Fibroblast of skin of left biceps (primary cell): ENCODE data around the gene AGPAT3.

Experiments
- DNase-seq, 2 experiments: peaks; one replicate each; pipeline ENCODE4 v3.0.0-alpha.2; 2013; ENCODE audit warnings: low read depth in 2 of 2

AGPAT3 gene

DNA sequence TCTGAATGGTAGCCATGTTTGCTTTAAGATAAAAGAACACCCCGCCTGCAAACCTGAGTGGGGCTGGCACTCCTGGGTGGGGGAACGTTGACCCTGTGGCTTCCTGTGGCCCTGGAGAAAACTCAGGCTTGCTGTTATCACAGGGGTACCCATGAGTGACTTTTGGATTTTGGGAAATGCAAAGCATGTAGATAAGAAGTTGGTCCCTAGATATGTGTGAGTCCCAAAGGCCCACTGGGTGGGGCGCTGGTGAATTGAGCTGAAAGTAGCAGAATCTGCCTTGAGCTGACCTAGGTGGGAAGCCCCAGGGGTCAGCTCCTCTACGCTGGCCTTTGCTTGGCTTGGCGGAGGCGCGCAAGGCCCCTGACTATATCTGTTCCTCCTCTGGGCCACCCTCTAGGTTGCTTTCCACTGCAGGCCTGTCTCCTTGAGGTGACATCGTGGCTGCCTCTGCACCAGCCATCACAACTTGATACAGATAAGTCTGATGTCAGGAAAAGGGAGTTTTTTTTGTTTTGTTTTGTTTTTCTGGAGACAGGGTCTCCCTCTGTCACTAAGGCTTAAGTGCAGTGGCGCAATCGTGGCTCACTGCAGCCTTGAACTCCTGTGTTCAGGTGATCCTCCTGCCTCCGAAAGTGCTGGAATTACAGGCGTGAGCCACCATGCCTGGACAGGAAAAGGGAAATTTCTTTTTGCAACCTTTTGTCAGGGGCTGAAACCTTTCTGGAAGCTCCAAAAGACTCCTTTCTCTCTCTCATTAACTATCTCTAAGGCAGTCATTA, 72.2 kb downstream of the AGPAT3 start:
- no peak for DNase-seq

DNA sequence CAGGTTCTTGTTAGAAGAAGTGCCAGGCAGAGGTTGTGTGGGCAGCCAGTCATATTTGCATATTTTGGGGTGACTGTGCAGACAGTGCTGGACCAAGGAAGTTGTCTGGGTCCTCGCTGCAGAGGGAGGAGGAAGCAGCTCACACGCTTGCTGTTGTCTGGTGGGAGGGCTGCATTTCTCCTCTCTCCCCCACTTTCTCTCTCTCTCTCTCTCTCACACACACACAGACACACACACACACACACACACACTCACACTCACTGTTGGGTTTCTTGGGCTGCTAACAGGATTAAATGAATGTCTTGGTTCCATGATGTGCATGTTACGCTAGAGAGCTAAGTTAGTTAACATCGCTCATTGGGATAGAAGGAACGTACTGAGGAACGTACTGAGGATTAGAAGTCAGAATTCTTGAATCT, 72.9 kb downstream of the AGPAT3 start:
- DNase-seq = no peak

DNA sequence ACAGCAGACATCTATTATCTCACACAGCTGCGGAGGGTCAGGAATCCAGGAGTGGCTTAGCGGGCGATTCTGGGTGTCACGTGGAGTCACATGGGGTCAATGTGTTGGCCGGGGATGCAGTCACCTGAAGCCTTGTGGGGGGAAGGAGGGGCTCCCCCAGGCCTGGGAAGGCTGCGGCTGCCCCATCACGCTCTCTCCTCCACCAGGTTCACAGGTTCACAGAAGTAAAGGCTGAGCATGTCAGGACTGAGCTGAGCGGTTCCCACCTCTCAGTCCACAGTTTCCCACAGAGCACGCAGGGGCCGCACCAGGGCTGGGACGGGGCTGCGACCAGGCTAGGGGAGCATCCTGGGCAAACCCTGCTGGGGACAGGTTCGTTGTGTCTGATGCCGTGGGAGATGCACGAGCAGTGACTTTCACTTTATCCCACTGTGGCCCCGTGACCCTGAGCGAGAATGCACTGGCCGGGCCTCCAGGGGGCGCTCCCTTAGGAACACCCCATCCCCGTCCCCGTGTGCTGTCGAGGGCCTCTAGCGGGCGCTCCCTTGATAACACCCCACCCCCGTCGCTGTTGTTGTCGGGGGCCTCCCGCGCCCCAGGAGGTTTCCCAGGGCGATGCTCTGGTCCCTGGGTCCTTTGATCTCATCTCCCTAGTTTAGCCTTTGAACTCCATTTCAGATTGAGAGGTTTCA, 73.9 kb downstream of the AGPAT3 start:
- peak; percentile 8 to 10 for DNase-seq

DNA sequence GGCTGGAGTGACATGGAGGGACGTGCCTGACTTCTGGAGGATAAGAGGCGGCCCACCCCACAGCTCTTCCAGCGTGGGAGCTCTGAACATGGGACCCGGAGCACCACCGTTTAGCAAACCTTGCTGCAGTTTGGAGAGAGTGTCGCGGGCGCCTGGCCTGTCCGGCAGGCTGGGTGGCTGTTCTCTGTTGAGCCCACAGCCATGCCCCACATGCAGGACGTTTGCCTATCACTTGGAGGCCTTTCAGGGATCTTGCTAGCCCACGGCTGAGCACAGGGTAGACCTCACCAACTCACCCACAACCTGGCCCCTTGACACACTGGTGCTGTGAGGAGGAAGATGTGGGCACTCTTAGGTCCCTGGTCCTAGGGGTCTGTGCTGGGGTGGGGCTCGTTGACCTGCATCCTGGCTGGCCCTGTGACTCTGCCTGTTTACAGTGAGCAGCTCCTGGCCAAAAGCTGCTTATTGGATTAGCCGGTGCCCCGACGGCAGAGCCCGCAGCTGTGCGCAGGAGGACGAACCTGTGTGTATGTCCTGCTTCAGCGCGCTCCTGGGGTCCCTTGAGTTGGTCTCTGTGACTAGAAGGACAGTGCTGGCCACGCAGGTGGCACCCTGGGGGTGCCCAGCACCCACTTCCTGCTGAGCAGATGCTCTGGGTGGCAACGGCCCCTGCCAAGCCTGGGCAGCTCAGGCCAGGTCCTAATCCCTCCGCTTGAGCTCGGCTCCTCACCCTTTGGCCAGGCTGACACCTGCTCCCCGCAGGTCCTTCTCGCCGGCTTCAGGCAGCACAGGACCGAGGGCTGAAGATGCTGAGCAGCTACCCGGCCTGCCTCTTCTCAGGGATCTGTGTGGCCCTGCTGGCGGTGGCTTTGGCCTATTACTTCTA, 74.7 kb downstream of the AGPAT3 start:
- DNase-seq = no peak

DNA sequence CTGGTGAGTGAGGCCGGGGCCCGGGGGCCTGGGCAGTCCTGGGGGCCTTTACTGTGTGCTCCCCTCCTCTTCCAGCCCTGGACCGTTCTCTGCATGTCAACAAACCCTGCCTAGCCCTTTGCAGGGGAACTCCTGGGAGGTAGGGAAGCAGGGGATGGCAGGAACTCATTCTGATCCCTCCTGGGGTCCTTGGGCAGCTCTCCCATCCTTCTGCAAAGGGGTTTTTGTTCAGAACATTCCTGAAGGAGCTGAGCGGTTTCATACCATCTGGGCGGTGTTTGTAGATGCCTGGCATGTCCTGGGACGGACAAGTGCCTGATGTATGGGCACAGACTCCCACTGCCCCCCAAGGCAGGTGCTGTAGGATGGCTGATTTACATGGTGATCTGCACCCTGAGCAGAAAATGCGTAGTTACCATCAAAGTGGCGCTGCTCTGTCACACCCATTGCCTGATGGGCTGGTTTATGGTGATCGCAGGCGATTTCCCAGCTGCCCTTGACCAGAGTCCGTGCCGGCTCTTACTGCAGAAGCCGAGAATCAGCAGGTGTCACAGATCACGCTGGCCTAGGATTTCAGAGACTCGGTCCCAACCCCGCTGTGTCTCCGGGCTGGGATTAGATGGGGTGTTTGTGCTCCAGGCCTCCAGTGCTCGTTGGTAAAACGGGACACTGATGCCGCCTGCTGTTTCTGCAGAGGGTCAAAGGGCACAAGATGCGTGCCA, 75.5 kb downstream of the AGPAT3 start:
- no peak for DNase-seq

DNA sequence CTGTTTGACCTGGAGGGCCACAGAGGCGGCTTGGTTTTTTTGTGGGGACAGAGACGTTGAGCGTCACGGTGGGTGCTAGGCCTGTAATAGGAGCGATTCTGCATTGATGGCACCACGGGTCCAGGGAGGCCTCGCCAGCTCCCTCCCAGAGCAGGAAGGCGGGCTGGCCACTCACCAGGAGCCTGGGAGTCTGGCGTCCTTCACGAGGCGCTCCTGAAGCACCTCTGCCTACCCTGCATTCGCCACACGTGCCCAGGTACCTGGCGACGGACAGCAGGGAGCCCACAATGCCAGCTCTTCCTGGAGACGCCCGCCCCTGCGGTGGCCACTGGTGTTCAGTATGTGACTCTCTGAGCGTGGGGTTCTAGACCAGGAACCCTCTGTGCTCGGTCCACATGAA, 77.2 kb downstream of the AGPAT3 start:
- no peak for DNase-seq

DNA sequence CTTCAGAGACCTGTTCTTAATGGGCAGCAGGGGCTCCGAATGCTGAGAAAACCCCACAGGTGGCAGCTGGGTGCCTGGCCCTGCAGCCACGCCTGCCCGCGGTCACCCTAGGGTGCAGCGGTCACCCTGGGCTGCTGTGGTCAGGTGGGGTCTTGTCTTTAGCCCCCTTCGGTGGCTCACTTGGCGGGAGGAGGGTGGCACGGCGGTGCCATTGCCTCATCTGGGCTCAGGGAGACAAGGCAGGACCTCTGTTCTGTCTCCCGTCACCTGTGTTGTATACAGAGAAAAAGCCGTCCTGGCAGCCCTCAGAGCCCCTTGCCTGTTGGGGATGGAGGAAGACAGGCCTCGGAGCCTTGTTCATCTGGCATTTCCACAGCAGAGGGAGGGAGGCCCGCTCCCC, 77.6 kb downstream of the AGPAT3 start:
- DNase-seq = no peak

DNA sequence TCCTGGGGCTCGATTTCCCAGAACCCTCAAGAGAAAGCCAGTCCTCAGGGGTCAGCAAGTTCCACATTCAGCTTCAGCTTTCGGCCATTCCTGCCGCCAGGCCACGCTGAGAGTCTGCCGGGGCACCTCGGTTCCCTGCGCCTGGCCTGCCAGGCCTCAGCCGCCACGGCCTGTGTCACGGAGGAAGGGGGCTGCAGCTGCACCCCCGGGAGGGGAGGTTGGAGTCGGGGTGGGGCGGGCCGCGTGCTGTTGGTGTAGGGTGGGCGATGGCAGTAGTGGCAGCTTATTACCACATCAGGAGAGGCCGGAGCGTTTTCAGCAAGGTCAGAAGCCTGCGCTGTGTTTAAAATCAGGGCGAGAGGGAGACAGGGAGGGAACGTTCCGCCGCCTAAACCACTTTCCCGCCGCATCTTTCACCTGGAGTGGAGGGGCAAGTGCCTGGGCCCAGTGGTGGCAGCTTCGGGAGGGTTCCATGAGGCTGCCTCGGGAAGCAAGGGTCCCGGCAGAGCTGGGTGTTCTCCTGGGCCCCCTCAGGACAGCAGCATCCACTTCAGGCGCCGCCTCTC, 78.6 kb downstream of the AGPAT3 start:
- no peak for DNase-seq

DNA sequence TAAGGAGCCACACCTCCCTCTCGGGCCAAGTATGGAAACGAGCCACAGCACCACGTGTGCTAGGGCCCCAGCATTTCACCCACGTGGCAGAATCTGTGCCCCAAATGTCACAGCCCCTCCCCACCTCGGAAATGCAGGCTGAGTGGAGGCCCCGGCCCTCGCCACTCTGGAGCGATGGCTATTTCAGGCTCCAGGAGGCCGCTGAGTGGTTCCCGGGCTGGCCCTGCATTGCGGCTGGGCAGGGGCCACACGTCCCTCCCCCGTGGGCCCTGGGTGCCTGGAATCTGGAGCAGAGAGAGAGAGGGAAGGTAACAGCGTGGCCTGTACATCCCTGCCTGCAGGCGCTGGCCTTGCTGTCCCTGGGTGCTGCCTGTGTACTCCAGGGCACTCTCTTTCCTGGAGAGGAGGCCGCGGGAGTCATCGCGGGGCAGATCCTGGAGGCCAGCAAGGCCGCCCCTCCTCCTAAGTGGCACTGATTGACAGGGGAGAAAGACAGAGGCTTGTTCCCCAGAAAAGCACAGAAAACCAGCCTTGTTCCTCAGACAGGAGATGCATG, 79.1 kb downstream of the AGPAT3 start:
- DNase-seq = no peak

DNA sequence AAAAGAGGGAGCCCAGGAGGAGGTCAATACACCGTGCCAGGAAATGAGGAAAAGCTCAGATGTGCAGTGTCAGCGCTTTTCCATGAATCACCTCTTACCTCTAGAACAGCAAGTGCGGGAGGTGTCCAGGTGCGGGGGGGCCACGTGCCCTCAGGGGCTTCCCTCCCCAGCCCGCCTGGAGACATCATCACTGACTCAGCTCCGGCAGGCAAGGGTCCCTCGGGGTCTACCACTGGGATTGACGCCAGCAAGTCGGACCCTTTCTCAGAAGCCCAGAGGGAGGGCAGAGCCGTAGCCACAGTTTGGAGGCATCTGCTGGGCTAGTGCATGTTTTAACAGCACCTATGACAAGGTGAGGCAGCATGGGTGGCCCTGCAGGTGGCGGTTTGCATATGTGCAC, 79.7 kb downstream of the AGPAT3 start:
- no peak for DNase-seq

DNA sequence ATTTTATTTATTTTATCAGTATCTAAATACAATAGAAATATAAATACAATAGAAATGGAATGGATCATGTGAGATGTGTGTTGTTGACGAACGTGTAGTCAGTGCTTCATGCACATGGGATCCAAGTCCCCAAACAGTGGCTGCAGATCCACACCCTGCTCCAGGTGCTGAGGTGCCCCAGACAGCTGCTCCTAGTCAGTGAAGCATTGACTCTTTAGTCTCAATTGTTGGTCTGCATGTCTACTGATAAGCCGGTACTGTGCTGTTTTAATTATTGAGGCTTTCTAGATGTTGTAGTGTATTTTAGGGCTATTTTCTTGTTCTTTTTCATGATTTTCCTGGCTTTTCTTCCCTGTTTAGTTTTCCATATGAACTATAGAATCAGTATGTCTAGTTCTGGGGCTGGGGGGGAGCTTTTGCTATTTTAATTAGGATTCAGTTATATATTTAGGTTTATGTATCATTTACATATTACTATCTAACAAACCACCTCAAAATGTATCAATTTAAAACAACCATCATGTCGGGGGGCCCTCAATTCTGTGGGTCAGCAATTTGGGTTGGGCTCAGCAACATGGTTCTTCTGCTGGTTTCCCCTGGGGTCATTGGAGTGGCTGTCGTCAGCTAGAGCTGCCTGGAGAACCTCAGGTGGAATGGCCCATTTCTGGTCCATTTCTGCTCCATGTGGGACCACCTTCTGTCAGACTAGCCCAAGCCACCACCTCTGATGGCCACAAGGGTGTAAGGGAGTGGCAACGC, 83.9 kb downstream of the AGPAT3 start:
- DNase-seq = no peak

DNA sequence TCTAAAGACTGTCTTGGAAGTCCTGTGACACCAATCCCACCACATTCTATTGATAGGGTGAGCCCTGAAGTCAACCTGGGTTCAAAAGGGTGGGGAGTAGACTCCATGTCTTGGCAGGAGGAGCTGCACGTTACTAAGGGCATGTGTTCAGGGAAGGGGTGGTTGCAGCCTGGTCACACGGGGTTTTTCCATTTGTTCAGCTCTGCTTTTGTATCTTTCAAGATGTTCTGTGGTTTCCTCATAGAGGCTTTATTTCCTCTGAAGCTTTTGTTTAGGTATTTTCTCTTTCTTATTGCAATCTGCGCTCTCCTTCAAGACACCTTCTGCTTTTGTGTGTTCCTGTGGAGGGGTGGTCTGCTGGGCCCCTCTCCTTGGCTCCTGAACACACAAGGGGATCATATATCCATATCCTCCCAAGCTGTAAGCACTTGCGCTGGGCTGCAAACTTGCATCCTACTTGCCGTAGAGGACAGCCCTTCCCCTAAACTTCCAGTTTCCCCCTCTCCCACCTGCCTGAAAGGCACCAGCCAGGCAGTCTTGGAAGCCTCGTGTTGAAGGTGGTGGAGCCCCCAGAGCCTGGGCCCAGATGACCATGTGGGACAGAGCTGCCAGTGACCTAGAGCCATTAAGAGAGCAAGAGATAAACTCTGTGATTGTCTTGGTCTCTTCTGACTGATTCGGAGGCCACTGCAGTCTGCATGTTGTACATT, 84.6 kb downstream of the AGPAT3 start:
- DNase-seq = no peak

DNA sequence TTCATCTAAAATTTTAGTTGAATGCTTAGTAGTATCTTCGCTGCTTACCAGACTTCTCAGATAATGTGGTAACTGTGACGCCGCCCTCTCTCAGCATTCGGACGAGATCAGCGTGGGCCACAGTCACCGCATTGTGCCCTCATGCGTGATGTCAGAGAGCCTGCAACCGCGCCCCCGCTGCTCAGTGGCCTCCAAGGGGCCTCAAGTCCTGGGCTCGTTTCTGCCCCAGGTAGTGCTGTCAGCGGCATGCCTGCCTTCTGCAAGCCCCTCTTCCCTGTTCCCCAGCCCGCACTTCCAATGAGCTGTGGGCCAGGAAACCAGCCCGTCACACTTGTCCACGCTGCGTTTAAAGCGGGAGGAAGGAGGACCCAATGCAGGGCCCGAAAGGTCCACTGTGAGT, 85.5 kb downstream of the AGPAT3 start:
- DNase-seq = no peak

DNA sequence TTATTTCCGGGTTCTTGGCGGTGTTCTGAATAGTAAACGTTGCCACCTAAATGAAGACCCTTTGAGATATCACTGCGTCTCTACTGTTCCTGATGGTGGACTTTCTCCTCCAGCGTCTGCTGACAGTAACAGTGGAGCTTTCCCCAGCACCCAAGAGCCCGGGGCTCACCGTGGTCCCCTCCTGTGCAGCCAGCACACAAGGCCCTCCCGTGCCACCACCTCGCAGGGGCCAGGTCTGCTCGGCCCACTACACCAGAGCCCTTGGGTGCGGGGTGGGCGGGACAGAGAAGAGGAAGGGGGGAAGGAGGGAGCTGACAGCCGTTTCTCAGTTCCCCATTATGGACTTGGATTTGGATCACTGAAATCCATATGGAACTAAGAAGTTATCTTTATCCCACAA, 85.9 kb downstream of the AGPAT3 start:
- no peak for DNase-seq

DNA sequence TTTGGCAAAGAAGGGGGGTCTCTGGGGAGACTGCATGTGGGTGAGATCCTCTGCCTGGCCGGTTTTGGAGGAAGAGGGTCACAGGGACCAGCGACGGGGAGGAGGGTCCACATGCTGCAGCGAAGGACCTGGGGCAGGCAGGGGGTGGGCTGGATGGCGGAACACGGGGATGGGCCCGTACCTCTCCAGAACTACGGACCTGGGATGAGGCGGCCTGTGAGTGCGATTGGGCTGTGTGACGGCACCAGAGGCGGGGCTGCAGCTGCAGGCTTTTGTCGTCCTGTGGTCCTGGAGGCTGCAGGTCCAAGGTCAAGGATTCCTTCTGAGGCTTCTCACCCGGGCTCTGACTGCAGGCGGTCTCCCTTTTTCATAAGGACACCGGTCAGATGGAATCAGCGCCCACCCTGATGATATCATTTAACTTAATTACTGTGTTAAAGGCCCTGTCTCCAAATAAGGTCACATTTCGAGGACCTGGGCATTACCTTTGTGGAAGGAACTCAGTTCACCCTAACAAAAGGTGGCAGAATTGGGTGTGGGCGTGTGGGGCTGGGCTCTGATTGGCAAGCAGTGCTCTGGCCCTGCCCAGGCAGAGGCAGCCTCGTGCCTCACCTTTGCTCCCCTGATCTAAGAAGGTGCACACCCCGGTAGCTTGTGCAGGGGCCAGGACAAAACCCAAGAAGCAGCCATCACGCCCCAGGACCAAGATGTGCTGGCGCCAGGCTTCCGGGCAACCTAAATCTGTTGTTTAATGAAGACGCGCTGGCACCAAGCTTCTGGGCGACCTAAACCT, 87.1 kb downstream of the AGPAT3 start:
- no peak for DNase-seq

DNA sequence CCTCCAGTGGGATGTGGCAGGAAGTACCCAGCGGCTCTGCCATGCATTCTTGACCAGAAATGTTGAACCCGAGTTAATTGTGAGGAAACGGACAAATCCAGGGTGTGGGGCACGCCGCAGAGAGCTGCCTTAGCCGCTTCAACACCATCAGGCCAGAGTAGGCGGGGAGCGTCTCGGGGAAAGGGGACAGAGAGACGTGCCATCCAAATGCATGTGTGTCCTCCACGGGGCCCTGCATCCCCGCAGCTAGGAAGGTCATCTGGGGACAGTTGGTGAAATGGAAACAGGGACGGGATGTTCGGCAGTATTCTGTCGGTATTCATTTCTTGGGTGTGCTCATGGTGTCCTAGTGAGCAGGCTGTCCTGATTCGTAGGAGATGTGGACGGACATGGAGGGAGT, 88.0 kb downstream of the AGPAT3 start:
- DNase-seq = no peak

DNA sequence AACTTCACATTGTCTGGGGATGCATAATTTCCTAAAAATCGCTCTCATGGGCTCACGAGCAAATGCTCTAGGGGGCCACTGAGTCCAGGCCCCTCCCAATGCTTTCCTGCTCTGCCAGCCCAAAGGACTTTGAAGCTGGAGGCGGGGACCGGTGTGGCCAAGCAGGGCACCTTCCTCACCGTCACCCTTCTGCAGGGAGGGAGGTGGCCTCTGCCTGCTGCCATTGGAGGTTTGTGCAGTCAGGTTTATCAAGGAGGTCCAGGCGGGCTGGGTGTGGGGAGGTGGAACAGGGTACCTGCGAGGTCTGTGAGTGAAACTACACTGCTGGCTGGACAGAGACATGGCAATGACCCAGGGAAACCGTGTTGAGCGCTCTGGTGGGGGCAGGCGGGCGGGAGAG, 89.0 kb downstream of the AGPAT3 start:
- DNase-seq = no peak

DNA sequence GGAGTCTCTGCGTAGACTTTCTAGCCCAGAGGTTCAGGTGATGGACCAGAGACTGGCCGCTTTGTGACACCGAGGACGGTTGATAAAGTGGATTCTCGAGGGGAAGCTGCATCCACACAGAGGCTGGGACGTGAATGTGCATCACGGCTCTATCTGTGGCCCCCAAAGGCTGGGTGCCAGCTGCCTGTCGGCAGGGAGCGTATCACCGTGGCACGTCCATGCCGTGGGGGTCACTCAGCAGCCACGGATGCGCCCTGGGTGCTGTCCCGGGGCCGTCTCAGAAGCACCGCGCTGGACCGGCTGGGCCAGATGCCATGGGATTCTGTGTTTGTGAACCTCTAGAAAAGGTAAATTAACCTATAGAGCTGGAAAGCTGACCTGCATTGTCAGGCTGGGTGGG, 89.9 kb downstream of the AGPAT3 start:
- no peak for DNase-seq
